SU-DHL-6 (cell line): ENCODE measurements around the gene TATDN3.

Experiments
- H2AFZ ChIP-seq: fragments of 200-600 bp; sonication (generic); 2 replicates; pipeline ENCODE4 v1.6.1; 2014; ENCODE audit warnings: low read depth, mild to moderate bottlenecking, moderate library complexity, mixed read lengths, antibody characterized with exemption, low read length; ENCODE audit not compliant: severe bottlenecking
- H3F3A ChIP-seq: fragments of 200-600 bp; shearing (Covaris generic); 2 replicates; pipeline ENCODE4 v1.6.0; 2016; ENCODE audit warnings: antibody characterized with exemption, mild to moderate bottlenecking; ENCODE audit not compliant: insufficient read depth
- H3K27ac ChIP-seq: fragments of 200-600 bp; sonication (generic); 2 replicates; pipeline ENCODE4 v1.5.1; 2016; ENCODE audit warnings: low read depth, mild to moderate bottlenecking, low read length, moderate library complexity, mixed read lengths
- H3K27me3 ChIP-seq: fragments of 200-600 bp; sonication (generic), shearing (Covaris generic); 2 replicates; pipeline ENCODE4 v1.6.0; 2014; ENCODE audit warnings: mild to moderate bottlenecking, low read length
- H3K36me3 ChIP-seq: fragments of 200-600 bp; sonication (generic); 2 replicates; pipeline ENCODE4 v1.6.1; 2014; ENCODE audit warnings: mild to moderate bottlenecking, low read length, mixed read lengths
- H3K4me2 ChIP-seq: fragments of 300-600, 200-600 bp; shearing (Covaris generic), sonication (generic); 2 replicates; pipeline ENCODE4 v1.6.0; 2014; ENCODE audit warnings: low read length, low read depth, mild to moderate bottlenecking; ENCODE audit not compliant: poor library complexity, severe bottlenecking
- H3K4me3 ChIP-seq: fragments of 200-600 bp; sonication (generic); 2 replicates; pipeline ENCODE4 v1.5.1; 2014; ENCODE audit warnings: antibody characterized with exemption, low read length, mild to moderate bottlenecking, mixed read lengths; ENCODE audit not compliant: insufficient read depth, poor library complexity, severe bottlenecking
- H3K79me2 ChIP-seq: fragments of 200-600 bp; sonication (generic); 2 replicates; pipeline ENCODE4 v1.6.1; 2014; ENCODE audit warnings: mild to moderate bottlenecking, low read length, moderate library complexity; ENCODE audit not compliant: insufficient read depth
- H3K9ac ChIP-seq: fragments of 200-600 bp; sonication (generic); 2 replicates; pipeline ENCODE4 v1.7.0; 2014; ENCODE audit warnings: mild to moderate bottlenecking, low read length
- H3K9me2 ChIP-seq: fragments of 200-600 bp; sonication (generic); replicated peaks from 2 replicates; pipeline ENCODE4 v1.6.1; 2014; ENCODE audit warnings: low read length; ENCODE audit not compliant: insufficient read depth
- H3K9me3 ChIP-seq: fragments of 200-600 bp; sonication (generic); 2 replicates; pipeline ENCODE4 v1.6.1; 2014; ENCODE audit warnings: low read length, mixed read lengths; ENCODE audit not compliant: insufficient read depth
- H4K20me1 ChIP-seq: fragments of 200-600 bp; sonication (generic); 2 replicates; pipeline ENCODE4 v1.6.1; 2014; ENCODE audit warnings: low read depth, mild to moderate bottlenecking, antibody characterized with exemption, low read length, moderate library complexity, mixed read lengths
- EZH2phosphoT487 ChIP-seq: fragments of 200-600 bp; sonication (generic), shearing (Covaris generic); conservative IDR thresholded peaks from 2 replicates; pipeline ENCODE4 v1.6.1; 2018; ENCODE audit warnings: mild to moderate bottlenecking, antibody characterized with exemption, low read length, moderate library complexity, mixed read lengths
- TF ChIP-seq, protein P1 (sequence below): fragments of 200-600 bp; sonication (generic); IDR thresholded peaks from one replicate; pipeline ENCODE4 v1.5.1; 2017; ENCODE audit warnings: antibody characterized with exemption, mild to moderate bottlenecking, low read length, moderate library complexity; ENCODE audit not compliant: insufficient read depth, poor library complexity, severe bottlenecking

The TATDN3 gene

DNA sequence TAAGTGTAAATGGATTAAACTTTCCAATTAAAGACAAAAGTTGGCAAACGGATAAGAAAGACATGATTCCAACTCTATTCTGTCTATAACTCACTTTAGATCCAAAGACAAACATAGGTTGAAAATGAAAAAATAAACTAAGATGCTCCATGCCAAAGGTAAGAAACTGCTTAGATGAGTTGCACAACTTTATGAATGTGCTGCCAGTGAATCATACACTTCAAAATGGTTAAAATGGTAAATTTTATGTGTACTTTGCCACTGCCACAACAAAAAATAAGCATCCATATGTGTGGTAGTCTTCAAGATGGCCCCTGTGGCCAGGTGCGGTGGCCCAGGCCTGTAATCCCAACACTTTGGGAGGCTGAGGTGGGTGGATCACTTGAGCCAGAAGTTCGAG is 45.1 kb upstream of the TATDN3 start:
- Histone ChIP-seq H3K4me2 (no peak overlapping the region), H3K79me2 (peaks cover 30% of the 10 kb centered on the region), H3K9me2 (no peaks in the 10 kb centered on the region), H3F3A (peaks cover 9% of the 10 kb centered on the region; the same call in 1 of the 2 replicates), H3K9ac (no peak overlapping the region), H3K36me3 (no peaks in the 10 kb centered on the region), H3K27ac (no peak overlapping the region), H2AFZ (no peak overlapping the region), H4K20me1 (no peaks in the 10 kb centered on the region), H3K4me3 (no peak overlapping the region), H3K9me3 (no peaks in the 10 kb centered on the region), H3K27me3 (no peaks in the 10 kb centered on the region)
- no peak for TF ChIP-seq EZH2phosphoT487
- TF ChIP-seq, protein P1, sequence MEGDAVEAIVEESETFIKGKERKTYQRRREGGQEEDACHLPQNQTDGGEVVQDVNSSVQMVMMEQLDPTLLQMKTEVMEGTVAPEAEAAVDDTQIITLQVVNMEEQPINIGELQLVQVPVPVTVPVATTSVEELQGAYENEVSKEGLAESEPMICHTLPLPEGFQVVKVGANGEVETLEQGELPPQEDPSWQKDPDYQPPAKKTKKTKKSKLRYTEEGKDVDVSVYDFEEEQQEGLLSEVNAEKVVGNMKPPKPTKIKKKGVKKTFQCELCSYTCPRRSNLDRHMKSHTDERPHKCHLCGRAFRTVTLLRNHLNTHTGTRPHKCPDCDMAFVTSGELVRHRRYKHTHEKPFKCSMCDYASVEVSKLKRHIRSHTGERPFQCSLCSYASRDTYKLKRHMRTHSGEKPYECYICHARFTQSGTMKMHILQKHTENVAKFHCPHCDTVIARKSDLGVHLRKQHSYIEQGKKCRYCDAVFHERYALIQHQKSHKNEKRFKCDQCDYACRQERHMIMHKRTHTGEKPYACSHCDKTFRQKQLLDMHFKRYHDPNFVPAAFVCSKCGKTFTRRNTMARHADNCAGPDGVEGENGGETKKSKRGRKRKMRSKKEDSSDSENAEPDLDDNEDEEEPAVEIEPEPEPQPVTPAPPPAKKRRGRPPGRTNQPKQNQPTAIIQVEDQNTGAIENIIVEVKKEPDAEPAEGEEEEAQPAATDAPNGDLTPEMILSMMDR, result no peak

DNA sequence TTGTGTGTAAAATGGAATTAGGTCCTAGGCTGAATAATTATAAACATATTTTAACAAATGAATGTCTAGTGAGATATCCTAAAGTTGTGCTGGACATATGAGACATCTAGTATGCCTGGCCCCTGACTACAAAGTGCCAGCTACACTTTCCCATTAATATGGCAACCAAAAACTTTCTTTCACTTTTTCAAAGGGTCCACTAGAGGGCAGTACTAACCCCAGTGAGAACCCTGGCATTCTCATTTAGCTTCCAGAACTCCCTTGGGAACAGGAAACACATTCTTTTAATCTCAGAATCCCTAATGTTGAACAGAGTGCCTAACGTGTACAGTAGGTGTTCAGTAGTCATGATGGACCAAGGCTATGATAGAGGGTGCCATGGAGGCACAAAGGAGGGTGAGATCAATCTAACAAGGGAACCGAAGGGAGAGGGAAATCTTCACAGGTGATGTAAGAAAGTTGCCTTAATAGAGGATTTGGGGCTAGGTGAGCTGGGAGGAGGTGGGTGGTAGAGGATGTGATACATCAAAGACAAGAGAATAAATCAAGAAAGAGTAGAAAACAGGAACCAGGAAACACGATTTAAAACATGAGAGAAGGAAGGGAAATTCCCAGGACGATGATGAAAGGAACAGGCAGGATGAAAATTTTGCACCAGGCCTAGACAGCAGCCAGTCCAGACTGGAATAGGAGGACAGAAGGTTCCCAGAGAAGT is 41.7 kb upstream of the TATDN3 start:
- H3K79me2 ChIP-seq, result peaks cover 17% of the 10 kb centered on the region
- no peaks in the 10 kb centered on the region for H3K9me2 ChIP-seq
- H3K4me3 ChIP-seq, result no peak overlapping the region
- no peaks in the 10 kb centered on the region for H3K27me3 ChIP-seq
- no peak for TF ChIP-seq EZH2phosphoT487
- TF ChIP-seq, protein P1, result peak; percentile 88
- no peak overlapping the region for H3K9ac ChIP-seq
- 0 out of 2 replicates have a peak overlapping the region, but pooled peaks have one; percentile 2 for H3K27ac ChIP-seq
- H3K36me3 ChIP-seq, result no peaks in the 10 kb centered on the region
- no peak overlapping the region for H2AFZ ChIP-seq
- peak overlapping the region; percentile 9 for H3K4me2 ChIP-seq
- peaks cover 14% of the 10 kb centered on the region; the same call in 1 of the 2 replicates for H3F3A ChIP-seq
- no peaks in the 10 kb centered on the region for H3K9me3 ChIP-seq
- H4K20me1 ChIP-seq, result no peaks in the 10 kb centered on the region

DNA sequence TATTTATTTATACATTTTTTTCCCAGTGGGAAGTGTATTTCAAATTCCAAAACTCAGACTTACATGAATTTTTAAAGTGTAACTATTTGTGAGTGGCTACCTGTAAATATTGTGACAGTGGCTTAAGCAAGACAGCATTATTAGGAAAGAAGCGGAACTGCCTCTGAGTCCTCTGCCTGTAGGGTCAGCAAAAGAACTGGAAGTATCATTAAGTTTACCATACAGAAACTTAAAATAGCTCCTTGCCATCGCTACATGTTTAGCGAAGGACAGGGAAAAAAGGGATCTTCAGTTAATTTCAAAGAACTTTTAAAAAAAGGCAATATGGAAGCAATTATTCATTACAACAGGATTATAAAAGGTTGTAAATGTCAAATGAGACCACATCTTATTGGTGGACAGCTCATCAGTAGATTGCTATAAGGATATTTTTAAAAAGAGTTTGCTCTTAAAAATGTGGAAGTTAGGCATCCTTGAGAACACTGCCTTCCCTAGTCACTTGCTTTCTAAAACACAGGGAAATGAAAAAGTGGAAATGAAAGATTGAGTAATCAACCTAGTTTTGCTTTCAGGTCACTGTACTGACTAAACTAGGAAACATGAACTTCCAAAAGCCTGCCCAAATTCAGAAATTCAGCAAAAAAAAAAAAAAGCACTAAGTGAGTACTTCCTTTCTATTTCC is 39.3 kb upstream of the TATDN3 start:
- Histone ChIP-seq H3K9ac (no peak overlapping the region), H3K27me3 (no peaks in the 10 kb centered on the region), H4K20me1 (no peaks in the 10 kb centered on the region), H3K36me3 (no peaks in the 10 kb centered on the region), H3K4me3 (no peak overlapping the region), H3K79me2 (peaks cover 14% of the 10 kb centered on the region), H3K27ac (no peak overlapping the region), H3K9me2 (no peaks in the 10 kb centered on the region), H3K4me2 (no peak overlapping the region), H3F3A (peaks cover 14% of the 10 kb centered on the region; the same call in 1 of the 2 replicates), H2AFZ (no peak overlapping the region), H3K9me3 (no peaks in the 10 kb centered on the region)
- TF ChIP-seq, protein P1, result no peak
- no peak for TF ChIP-seq EZH2phosphoT487
